ENCODE measurements around the gene MYOC.

MYOC gene

DNA sequence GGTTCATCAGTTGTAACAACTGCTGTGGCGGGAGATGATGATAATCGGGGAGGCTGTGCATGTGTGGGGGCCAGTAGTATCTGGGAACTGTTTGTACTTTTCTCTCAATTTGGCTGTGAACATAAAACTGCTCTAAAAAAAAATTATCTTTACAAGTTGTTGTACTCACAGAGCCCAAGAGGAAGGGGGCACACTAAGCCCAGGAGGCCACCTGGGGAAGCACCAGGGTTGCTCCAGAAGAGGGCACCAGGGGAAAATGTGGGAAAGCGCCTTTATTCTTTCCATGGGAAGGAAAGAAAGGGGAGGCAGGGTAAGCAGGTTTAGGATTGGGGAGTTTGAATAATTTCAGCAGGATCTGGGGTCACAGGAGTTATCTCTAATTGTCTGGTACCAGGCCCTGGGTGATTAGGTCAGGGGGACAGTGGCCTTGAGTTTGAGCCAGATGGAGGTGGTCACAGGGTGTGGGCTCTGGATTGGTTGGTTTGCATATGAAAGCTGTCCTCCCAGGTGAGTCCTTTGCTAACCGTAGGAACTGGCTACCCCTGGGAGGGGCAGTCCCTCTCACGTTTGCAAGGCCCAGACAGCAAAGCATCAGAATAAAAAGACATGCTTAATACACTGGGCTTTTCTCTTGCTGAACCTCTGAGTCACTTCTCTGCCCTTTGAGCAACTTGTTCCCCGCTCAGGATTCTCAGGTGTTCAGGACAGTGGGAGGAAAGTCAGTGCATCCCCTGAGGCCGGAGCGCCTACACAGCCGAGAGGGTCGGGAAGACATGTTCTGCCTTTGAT is 11.2 kb downstream of the MYOC start:
- in situ Hi-C loops (cut with MboI; ENCODE audit: low sequenced_read_pairs, unreplicated experiment), result no loop called here
- no peak for DNase-seq (ENCODE audit: low spot score)
- TF ChIP-seq, protein P1, sequence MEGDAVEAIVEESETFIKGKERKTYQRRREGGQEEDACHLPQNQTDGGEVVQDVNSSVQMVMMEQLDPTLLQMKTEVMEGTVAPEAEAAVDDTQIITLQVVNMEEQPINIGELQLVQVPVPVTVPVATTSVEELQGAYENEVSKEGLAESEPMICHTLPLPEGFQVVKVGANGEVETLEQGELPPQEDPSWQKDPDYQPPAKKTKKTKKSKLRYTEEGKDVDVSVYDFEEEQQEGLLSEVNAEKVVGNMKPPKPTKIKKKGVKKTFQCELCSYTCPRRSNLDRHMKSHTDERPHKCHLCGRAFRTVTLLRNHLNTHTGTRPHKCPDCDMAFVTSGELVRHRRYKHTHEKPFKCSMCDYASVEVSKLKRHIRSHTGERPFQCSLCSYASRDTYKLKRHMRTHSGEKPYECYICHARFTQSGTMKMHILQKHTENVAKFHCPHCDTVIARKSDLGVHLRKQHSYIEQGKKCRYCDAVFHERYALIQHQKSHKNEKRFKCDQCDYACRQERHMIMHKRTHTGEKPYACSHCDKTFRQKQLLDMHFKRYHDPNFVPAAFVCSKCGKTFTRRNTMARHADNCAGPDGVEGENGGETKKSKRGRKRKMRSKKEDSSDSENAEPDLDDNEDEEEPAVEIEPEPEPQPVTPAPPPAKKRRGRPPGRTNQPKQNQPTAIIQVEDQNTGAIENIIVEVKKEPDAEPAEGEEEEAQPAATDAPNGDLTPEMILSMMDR (IDR thresholded peaks at IDR 0.05; ENCODE audit: borderline replicate concordance, control extremely low read depth, extremely low read depth, insufficient read depth, missing control alignments), result no peak

DNA sequence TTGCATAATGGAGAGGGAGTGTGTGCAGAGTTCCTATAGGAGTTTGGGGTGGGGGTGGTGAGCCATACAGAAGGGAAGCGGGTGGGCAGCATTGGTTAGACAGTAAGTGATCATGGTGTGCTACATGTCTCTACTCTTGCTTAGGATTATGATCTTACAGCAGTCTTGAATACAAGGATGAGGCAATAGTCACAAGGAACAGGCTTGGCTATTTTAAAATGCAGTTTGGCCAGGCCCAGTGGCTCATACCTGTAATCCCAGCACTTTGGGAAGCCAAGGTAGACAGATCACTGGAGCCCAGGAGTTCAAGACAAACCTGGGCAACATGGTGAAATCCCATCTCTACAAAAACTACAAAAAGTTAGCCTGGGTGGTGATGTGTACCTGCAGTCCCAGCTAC is 12.3 kb downstream of the MYOC start:
- in situ Hi-C loops (cut with MboI; ENCODE audit: low sequenced_read_pairs, unreplicated experiment), result no loop called here
- DNase-seq (ENCODE audit: low spot score), result no peak
- TF ChIP-seq, protein P1 (IDR thresholded peaks at IDR 0.05; ENCODE audit: borderline replicate concordance, control extremely low read depth, extremely low read depth, insufficient read depth, missing control alignments), result no peak

DNA sequence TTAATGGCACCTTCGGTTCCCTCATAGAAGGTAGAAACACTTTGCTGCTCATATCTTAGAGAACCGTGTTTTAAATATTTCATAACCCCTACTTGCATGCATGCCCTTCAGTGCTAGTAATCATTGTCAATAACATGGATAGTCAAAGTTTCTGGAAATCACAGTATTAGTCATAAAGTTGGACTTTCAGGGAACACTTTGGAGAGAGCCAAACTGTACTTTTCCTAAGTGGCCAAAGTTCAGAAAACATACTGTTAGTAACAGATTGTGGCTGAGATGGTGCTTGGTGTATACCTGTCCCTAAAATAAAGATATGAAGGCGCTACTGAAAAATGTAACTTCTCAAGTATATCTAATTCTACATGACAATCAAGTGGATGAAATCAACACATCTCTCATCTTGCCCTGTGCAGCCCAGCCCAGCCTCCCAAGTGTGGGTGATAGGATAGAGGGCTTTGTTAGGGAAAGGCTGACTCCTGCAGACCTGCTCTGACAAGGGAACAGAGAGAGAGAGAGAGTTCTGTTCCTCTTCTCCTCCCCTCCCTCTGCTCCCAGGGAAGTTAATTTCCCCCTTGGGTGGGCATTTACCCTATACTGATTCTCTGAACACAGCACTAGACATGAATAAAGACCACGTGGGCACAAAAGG is 14.4 kb downstream of the MYOC start:
- DNase-seq (ENCODE audit: low spot score), result no peak
- in situ Hi-C loops (cut with MboI; ENCODE audit: low sequenced_read_pairs, unreplicated experiment), result no loop called here
- TF ChIP-seq, protein P1 (IDR thresholded peaks at IDR 0.05; ENCODE audit: borderline replicate concordance, control extremely low read depth, extremely low read depth, insufficient read depth, missing control alignments), result no peak

DNA sequence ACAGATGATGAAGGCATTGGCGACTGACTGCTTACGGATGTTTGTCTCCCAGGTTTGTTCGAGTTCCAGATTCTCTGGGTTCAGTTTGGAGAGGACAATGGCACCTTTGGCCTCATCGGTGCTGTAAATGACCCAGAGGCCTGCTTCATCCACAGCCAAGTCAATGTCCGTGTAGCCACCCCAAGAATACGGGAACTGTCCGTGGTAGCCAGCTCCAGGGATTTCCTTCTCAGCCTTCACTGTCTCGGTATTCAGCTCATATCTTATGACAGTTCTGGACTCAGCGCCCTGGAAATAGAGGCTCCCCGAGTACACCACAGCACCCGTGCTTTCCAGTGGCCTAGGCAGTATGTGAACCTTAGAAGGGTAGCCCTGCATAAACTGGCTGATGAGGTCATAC is 16.3 kb downstream of the MYOC start:
- in situ Hi-C loops (cut with MboI; ENCODE audit: low sequenced_read_pairs, unreplicated experiment), result no loop called here
- TF ChIP-seq, protein P1 (IDR thresholded peaks at IDR 0.05; ENCODE audit: borderline replicate concordance, control extremely low read depth, extremely low read depth, insufficient read depth, missing control alignments), result no peak

DNA sequence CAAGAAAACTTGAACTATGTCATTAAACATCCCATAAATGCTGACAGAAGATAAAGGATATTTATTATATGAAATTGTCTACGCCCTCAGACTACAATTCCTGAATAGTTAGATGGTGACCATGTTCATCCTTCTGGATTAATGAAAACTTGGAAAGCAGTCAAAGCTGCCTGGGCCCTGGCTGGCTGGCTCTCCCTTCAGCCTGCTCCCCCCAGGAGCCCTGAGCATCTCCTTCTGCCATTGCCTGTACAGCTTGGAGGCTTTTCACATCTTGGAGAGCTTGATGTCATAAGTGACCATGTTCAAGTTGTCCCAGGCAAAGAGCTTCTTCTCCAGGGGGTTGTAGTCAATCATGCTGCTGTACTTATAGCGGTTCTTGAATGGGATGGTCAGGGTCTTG is 16.8 kb downstream of the MYOC start:
- in situ Hi-C loops (cut with MboI; ENCODE audit: low sequenced_read_pairs, unreplicated experiment), result no loop called here
- TF ChIP-seq, protein P1 (IDR thresholded peaks at IDR 0.05; ENCODE audit: borderline replicate concordance, control extremely low read depth, extremely low read depth, insufficient read depth, missing control alignments), result no peak
- no peak for DNase-seq (ENCODE audit: low spot score)

More for the DNA sequence above, 16.3 kb downstream of the MYOC start:
- no peak for DNase-seq (ENCODE audit: low spot score)

DNA sequence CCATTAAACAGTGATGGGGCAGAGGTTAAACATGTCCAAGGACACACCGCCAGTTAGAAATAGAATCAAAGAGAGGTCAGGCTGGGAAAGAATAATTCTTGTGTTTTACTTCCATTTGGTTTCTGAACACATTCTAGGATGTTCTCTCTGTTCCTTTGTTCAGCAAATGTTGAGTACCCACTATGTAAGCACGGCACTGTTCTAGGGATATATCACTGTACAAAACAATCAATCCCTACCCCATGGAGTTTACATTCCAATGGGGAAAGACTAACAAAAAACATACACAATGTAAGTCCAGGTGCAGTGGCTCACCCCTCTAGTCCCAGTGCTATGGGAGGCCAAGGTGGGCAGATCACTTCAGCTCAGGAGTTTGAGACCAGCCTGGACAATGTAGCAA is 24.3 kb downstream of the MYOC start:
- in situ Hi-C loops (cut with MboI; ENCODE audit: low sequenced_read_pairs, unreplicated experiment), result no loop called here
- TF ChIP-seq, protein P1 (IDR thresholded peaks at IDR 0.05; ENCODE audit: borderline replicate concordance, control extremely low read depth, extremely low read depth, insufficient read depth, missing control alignments), result no peak
- DNase-seq (ENCODE audit: low spot score), result no peak
